Articular chondrocyte of knee joint (primary cell): ENCODE results near the gene ADGRA1. TPM values are rescaled to one million over a fixed set of nuclear protein-coding genes. Genes with fewer than 3 reads are reported as not detected.

Experiments
- total RNA-seq: library from RNA; depleted of rRNA; stranded (reverse); fragments of >200 nt; gene quantifications from 2 replicates; pipeline ENCODE4 v1.2.3, GENCODE V29; 2012

The ADGRA1 gene
- total RNA-seq = not detected in 2 replicates

DNA sequence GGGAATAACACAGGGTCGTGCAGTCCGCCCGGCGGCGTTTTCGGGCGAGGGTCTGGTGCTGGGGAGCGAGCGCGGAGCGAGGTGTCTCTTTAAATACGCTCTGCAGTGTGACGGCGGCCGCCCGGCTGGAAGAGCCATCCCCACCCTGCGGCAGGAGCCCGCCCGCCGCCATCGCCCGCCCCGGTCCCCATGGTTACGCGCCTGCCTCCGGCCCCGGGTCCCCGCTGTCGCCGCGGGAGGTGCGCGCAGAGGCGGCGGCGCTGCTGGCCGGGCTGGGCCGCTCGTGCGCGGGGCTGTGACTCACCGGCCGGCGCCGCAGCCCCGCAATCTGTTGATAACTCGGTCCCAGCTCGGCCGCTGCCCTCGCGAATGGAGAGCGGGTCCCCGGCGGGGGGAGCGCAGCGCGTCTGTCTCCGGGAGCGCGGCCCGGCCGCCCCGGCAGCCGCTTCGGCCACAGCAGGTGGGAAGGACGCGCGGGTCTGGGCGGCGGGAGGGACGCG, at the start of gene ADGRA1:
ADGRA1 (plus strand) TSS at position 246 of the 500 bp plus-strand sequence. CDS start 986 bp downstream, outside the sequence.

GRCh38 chr10:133159950-133160825, 72.5 kb downstream of the ADGRA1 start, which contains the start of gene KNDC1:
Gene KNDC1, plus strand, starts transcription at chr10:133160219. Its CDS starts 249 bp downstream, at chr10:133160468.

Other genes starting within 250 kb of the ADGRA1 start
- 1.1 and 1.4 TPM in 2 replicates for gene CFAP46, start 145.4 kb upstream of the ADGRA1 start, total RNA-seq
- 0.54 and 0.65 TPM in 2 replicates for gene KNDC1, start 72.3 kb downstream of the ADGRA1 start, total RNA-seq
- gene UTF1, start 142.3 kb downstream of the ADGRA1 start, total RNA-seq = not detected in 2 replicates
- not detected in 2 replicates for gene VENTX, start 149.9 kb downstream of the ADGRA1 start, total RNA-seq
- gene ADAM8, start 188.9 kb downstream of the ADGRA1 start, total RNA-seq = 0.32 and 0.65 TPM in 2 replicates
- gene TUBGCP2, start 220.9 kb downstream of the ADGRA1 start, total RNA-seq = 51.0 and 62.5 TPM in 2 replicates
- 21.1 and 23.0 TPM in 2 replicates for gene ZNF511, start 221.0 kb downstream of the ADGRA1 start, total RNA-seq
- not detected in 2 replicates for gene CALY, start 249.0 kb downstream of the ADGRA1 start, total RNA-seq